ENCODE data around the gene ADAMTS17. TPM values are rescaled to one million over a fixed set of nuclear protein-coding genes. Genes with fewer than 3 reads are reported as not detected.

ADAMTS17 gene
- total RNA-seq, 1 experiment from 2014 or later, result 1.8 TPM

GRCh38 chr15:100180921-100181320 is 160.9 kb downstream of the ADAMTS17 start:
- Mint-ChIP-seq H3K27ac (no peak overlapping the region), H3K36me3 (no peaks in the 10 kb centered on the region), H3K4me1 (peaks cover 9% of the 10 kb centered on the region), H3K9me3 (peaks cover 11% of the 10 kb centered on the region), H3K27me3 (ENCODE audit: low read depth) (no peaks in the 10 kb centered on the region), H3K4me3 (no peak overlapping the region)
- POLR2A ChIA-PET, result no interaction called here
- no peak for TF ChIP-seq HMGA2 (CRISPR knock-in tag; IDR thresholded peaks at IDR 0.05)
- TF ChIP-seq ZBTB21 (CRISPR knock-in tag; IDR thresholded peaks at IDR 0.05; ENCODE audit: borderline replicate concordance), result no peak
- no peak for TF ChIP-seq ZNF281 (CRISPR knock-in tag; IDR thresholded peaks at IDR 0.05)
- no peak for TF ChIP-seq ZNF138 (CRISPR knock-in tag; conservative IDR thresholded peaks at IDR 0.05)
- no peak for TF ChIP-seq TEAD4 (CRISPR knock-in tag; IDR thresholded peaks at IDR 0.05)
- TF ChIP-seq, protein P1, sequence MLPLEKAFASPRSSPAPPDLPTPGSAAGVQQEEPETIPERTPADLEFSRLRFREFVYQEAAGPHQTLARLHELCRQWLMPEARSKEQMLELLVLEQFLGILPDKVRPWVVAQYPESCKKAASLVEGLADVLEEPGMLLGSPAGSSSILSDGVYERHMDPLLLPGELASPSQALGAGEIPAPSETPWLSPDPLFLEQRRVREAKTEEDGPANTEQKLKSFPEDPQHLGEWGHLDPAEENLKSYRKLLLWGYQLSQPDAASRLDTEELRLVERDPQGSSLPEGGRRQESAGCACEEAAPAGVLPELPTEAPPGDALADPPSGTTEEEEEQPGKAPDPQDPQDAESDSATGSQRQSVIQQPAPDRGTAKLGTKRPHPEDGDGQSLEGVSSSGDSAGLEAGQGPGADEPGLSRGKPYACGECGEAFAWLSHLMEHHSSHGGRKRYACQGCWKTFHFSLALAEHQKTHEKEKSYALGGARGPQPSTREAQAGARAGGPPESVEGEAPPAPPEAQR (CRISPR knock-in tag; IDR thresholded peaks at IDR 0.05), result no peak
- TF ChIP-seq RELA (CRISPR knock-in tag; IDR thresholded peaks at IDR 0.05; ENCODE audit: borderline replicate concordance), result no peak
- DNase-seq (ENCODE audit: low spot score) (no peak), ATAC-seq (no peak)
- CTCF ChIA-PET, result no interaction called here

GRCh38 chr15:100175406-100176114 is 166.2 kb downstream of the ADAMTS17 start:
- no peak for ATAC-seq
- Mint-ChIP-seq H3K9me3 (peaks cover 22% of the 10 kb centered on the region), H3K36me3 (no peaks in the 10 kb centered on the region; the same call in 1 of the 2 replicates), H3K4me3 (no peak overlapping the region), H3K4me1 (peaks cover 10% of the 10 kb centered on the region), H3K27me3 (ENCODE audit: low read depth) (no peaks in the 10 kb centered on the region), H3K27ac (no peak overlapping the region)
- ChIA-PET POLR2A (no interaction called here), CTCF (no interaction called here)
- DNase-seq (ENCODE audit: low spot score), result no peak
- TF ChIP-seq ZNF121 (CRISPR knock-in tag; IDR thresholded peaks at IDR 0.05) (no peak), TCF7 (CRISPR knock-in tag; IDR thresholded peaks at IDR 0.05; ENCODE audit: low read depth) (no peak), ATF2 (CRISPR knock-in tag; IDR thresholded peaks at IDR 0.05; ENCODE audit: borderline replicate concordance, low read depth) (no peak), ZBTB21 (CRISPR knock-in tag; IDR thresholded peaks at IDR 0.05; ENCODE audit: borderline replicate concordance) (no peak), SOX15 (CRISPR knock-in tag; IDR thresholded peaks at IDR 0.05) (no peak), SMAD4 (CRISPR knock-in tag; IDR thresholded peaks at IDR 0.05) (no peak), ZNF416 (CRISPR knock-in tag; IDR thresholded peaks at IDR 0.05) (no peak), ZNF671 (CRISPR knock-in tag; IDR thresholded peaks at IDR 0.05) (no peak), HMGXB4 (CRISPR knock-in tag; IDR thresholded peaks at IDR 0.05) (no peak), ZNF138 (CRISPR knock-in tag; conservative IDR thresholded peaks at IDR 0.05) (no peak), STAT6 (CRISPR knock-in tag; conservative IDR thresholded peaks at IDR 0.05; ENCODE audit: low read depth) (no peak), ZNF232 (CRISPR knock-in tag; IDR thresholded peaks at IDR 0.05) (no peak)
- TF ChIP-seq, protein P2, sequence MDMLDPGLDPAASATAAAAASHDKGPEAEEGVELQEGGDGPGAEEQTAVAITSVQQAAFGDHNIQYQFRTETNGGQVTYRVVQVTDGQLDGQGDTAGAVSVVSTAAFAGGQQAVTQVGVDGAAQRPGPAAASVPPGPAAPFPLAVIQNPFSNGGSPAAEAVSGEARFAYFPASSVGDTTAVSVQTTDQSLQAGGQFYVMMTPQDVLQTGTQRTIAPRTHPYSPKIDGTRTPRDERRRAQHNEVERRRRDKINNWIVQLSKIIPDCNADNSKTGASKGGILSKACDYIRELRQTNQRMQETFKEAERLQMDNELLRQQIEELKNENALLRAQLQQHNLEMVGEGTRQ (CRISPR knock-in tag; IDR thresholded peaks at IDR 0.05), result no peak
- TF ChIP-seq, protein P3, sequence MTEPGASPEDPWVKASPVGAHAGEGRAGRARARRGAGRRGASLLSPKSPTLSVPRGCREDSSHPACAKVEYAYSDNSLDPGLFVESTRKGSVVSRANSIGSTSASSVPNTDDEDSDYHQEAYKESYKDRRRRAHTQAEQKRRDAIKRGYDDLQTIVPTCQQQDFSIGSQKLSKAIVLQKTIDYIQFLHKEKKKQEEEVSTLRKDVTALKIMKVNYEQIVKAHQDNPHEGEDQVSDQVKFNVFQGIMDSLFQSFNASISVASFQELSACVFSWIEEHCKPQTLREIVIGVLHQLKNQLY (CRISPR knock-in tag; IDR thresholded peaks at IDR 0.05), result no peak
- TF ChIP-seq, protein P4, sequence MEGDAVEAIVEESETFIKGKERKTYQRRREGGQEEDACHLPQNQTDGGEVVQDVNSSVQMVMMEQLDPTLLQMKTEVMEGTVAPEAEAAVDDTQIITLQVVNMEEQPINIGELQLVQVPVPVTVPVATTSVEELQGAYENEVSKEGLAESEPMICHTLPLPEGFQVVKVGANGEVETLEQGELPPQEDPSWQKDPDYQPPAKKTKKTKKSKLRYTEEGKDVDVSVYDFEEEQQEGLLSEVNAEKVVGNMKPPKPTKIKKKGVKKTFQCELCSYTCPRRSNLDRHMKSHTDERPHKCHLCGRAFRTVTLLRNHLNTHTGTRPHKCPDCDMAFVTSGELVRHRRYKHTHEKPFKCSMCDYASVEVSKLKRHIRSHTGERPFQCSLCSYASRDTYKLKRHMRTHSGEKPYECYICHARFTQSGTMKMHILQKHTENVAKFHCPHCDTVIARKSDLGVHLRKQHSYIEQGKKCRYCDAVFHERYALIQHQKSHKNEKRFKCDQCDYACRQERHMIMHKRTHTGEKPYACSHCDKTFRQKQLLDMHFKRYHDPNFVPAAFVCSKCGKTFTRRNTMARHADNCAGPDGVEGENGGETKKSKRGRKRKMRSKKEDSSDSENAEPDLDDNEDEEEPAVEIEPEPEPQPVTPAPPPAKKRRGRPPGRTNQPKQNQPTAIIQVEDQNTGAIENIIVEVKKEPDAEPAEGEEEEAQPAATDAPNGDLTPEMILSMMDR (IDR thresholded peaks at IDR 0.05), result no peak
